HepG2 (cell line): ENCODE measurements around the gene CLIC6. TPM values are rescaled to one million over a fixed set of nuclear protein-coding genes. Genes with fewer than 3 reads are reported as not detected.

Source experiments
- ATAC-seq: fragments of 200-7000 bp; cut with Tn5 transposase; 3 replicates; pipeline ENCODE4 v1.9.1; 2020; ENCODE audit warnings: mild to moderate bottlenecking, moderate library complexity
- BruUV-seq: library from RNA; stranded (reverse); fragments of 400-500 nt; replicated peaks from 2 replicates; lab custom pipeline; 2021; lab: Mats Ljungman, UMichigan
- CTCF ChIA-PET: fragments of 300-600 bp; formaldehyde crosslinking; extraction: SDS; loops from one replicate; lab custom pipeline; 2021; ENCODE audit warnings: low total read pairs, inconsistent platforms, low intra/inter-chr PET ratio; lab: Yijun Ruan, JAX
- POLR2A ChIA-PET: fragments of 350-600 bp; sonication (Branson Sonifier 250); formaldehyde crosslinking; loops from one replicate; lab custom pipeline; 2020; ENCODE audit warnings: antibody characterized with exemption, inconsistent platforms; lab: Yijun Ruan, JAX
- DNase-seq: peaks from one replicate; pipeline ENCODE4 v3.0.0-alpha.2; 2015; ENCODE audit warnings: low spot score
- FAIRE-seq: peaks from 3 replicates; lab custom pipeline; 2011; peaks lifted over from hg19 to GRCh38; lab: Jason Lieb, UNC
- H2AFZ ChIP-seq: one replicate; pipeline ENCODE4 v1.6.1; 2011; ENCODE audit warnings: low read length, inconsistent platforms
- H3K27ac ChIP-seq: fragments of 300-600 bp; 3 replicates; pipeline ENCODE4 v1.8.0; 2011; ENCODE audit warnings: mixed run types, mild to moderate bottlenecking, mixed read lengths, low read length, inconsistent platforms; ENCODE audit not compliant: insufficient read depth; ENCODE audit errors: extremely low read length
- H3K27me3 ChIP-seq, 2 experiments: fragments of 200-600 bp in 1 of 2; 2 replicates in 1 of 2; 3 replicates in 1 of 2; pipeline versions ENCODE4 v1.6.0 to v1.8.0; 2011; ENCODE audit warnings: low read length in 2 of 2, mild to moderate bottlenecking in 2 of 2, moderate library complexity in 2 of 2, inconsistent platforms in 1 of 2; ENCODE audit not compliant: insufficient read depth in 2 of 2, control insufficient read depth in 1 of 2
- H3K36me3 ChIP-seq, 2 experiments: fragments of 200-600 bp in 1 of 2; replicated peaks in 1 of 2; 2 replicates in 1 of 2; 3 replicates in 1 of 2; pipeline versions ENCODE4 v1.5.1 to v1.8.0; 2011; ENCODE audit warnings: low read length in 2 of 2, inconsistent platforms in 1 of 2; ENCODE audit not compliant: insufficient read depth in 2 of 2, control insufficient read depth in 1 of 2
- H3K4me1 ChIP-seq: 2 replicates; pipeline ENCODE4 v1.5.1; 2012; ENCODE audit warnings: low read length, inconsistent platforms; ENCODE audit not compliant: insufficient read depth
- H3K4me2 ChIP-seq: 2 replicates; pipeline ENCODE4 v1.6.0; 2011; ENCODE audit warnings: low read depth, low read length, inconsistent platforms
- H3K4me3 ChIP-seq, 3 experiments: fragments of 200-600 bp in 1 of 3; sonication (generic), shearing (Covaris generic) in 1 of 3; replicated peaks in 1 of 3; 2 replicates each; pipeline ENCODE4 v1.5.1; 2011 to 2016; ENCODE audit warnings: low read length in 3 of 3, inconsistent platforms in 2 of 3, low read depth in 2 of 3, mild to moderate bottlenecking in 2 of 3, control low read depth in 1 of 3, mixed read lengths in 1 of 3; ENCODE audit not compliant: insufficient read depth in 1 of 3
- H3K79me2 ChIP-seq: one replicate; pipeline ENCODE4 v1.6.1; 2011; ENCODE audit warnings: low read length, inconsistent platforms; ENCODE audit not compliant: insufficient read depth
- H3K9ac ChIP-seq: 2 replicates; pipeline ENCODE4 v1.6.0; 2011; ENCODE audit warnings: mild to moderate bottlenecking, low read depth, low read length, inconsistent platforms; ENCODE audit not compliant: insufficient read depth
- H3K9me3 ChIP-seq: 2 replicates; pipeline ENCODE4 v1.5.1; 2012; ENCODE audit warnings: mild to moderate bottlenecking, low read length
- H4K20me1 ChIP-seq: 2 replicates; pipeline ENCODE4 v1.6.0; 2011; ENCODE audit warnings: inconsistent platforms, mild to moderate bottlenecking, low read length, moderate library complexity; ENCODE audit not compliant: insufficient read depth
- CBX1 ChIP-seq: IDR thresholded peaks from one replicate; pipeline ENCODE4 v1.6.1; 2016; ENCODE audit warnings: antibody characterized with exemption, low read depth
- HNRNPUL1 ChIP-seq: fragments of 200-400 bp; formaldehyde crosslinking; IDR thresholded peaks from 2 replicates; pipeline ENCODE4 v1.6.1; 2017; ENCODE audit warnings: low read depth, mild to moderate bottlenecking, low read length, moderate library complexity
- RFXAP ChIP-seq: sonication (generic); formaldehyde crosslinking; IDR thresholded peaks from 2 replicates; pipeline ENCODE4 v1.4.0; 2020; ENCODE audit warnings: missing genetic modification reagents, borderline replicate concordance
- SKI ChIP-seq: fragments of 450-650 bp; IDR thresholded peaks from one replicate; pipeline ENCODE4 v1.6.1; 2018; ENCODE audit warnings: mild to moderate bottlenecking; ENCODE audit not compliant: partially characterized antibody
- SMAD3 ChIP-seq: sonication (generic); formaldehyde crosslinking; IDR thresholded peaks from 2 replicates; pipeline ENCODE4 v1.4.0; 2020; ENCODE audit warnings: missing genetic modification reagents
- YY1 ChIP-seq: IDR thresholded peaks from 2 replicates; pipeline ENCODE4 v1.6.1; 2011; ENCODE audit warnings: low read length, low read depth, moderate library complexity, mild to moderate bottlenecking; ENCODE audit not compliant: insufficient read depth, insufficient replicate concordance
- ZMAT5 ChIP-seq: sonication (generic); formaldehyde crosslinking; IDR thresholded peaks from 2 replicates; pipeline ENCODE4 v1.5.0; 2020; ENCODE audit warnings: mild to moderate bottlenecking, low read depth, missing genetic modification reagents, borderline replicate concordance
- ZNF251 ChIP-seq: sonication (generic); formaldehyde crosslinking; IDR thresholded peaks from 2 replicates; pipeline ENCODE4 v1.9.0; 2021; ENCODE audit warnings: mild to moderate bottlenecking, missing genetic modification reagents
- ZNF260 ChIP-seq: sonication (generic); formaldehyde crosslinking; IDR thresholded peaks from 2 replicates; pipeline ENCODE4 v1.4.0; 2020; ENCODE audit warnings: missing genetic modification reagents, low read depth, mild to moderate bottlenecking, borderline replicate concordance
- ZNF280D ChIP-seq: sonication (generic); formaldehyde crosslinking; IDR thresholded peaks from 2 replicates; pipeline ENCODE4 v1.5.1; 2020; ENCODE audit warnings: mild to moderate bottlenecking, missing genetic modification reagents
- ZNF768 ChIP-seq: sonication (generic); formaldehyde crosslinking; IDR thresholded peaks from 2 replicates; pipeline ENCODE4 v1.4.0; 2020; ENCODE audit warnings: missing genetic modification reagents
- WGBS: methylation state at CpG from one replicate; pipeline ENCODE4 v1.1.6; 2017; ENCODE audit warnings: low lambda C conversion rate; 5-methylcytosine and 5-hydroxymethylcytosine counted together
- in situ Hi-C: cut with HindIII; loops from 2 replicates; pipeline ENCODE4 v1.10.0; 2017; ENCODE audit warnings: low pct_unique_long_range_greater_than_20kb; ENCODE audit not compliant: extremely low pct_ligation_motif_present
- intact Hi-C: fragments of 100-400 bp; cut with micrococcal nuclease; formaldehyde crosslinking; loops from one replicate; pipeline ENCODE4 v1.10.0; 2022; ENCODE audit not compliant: unreplicated experiment
- polyA plus RNA-seq, 8 experiments: library from polyadenylated mRNA; depleted of rRNA in 3 of 8; stranded (reverse) in 7 of 8; unstranded in 1 of 8; fragments of >200 nt; fragmentation: Illumina TruSeq in 4 of 8; extraction: Trizol in 4 of 8; gene quantifications; 2 replicates each; pipeline versions ENCODE4 v1.2.1 to v1.2.3, GENCODE V29; 2011 to 2016; ENCODE audit warnings: low read depth in 4 of 8, missing spikeins in 1 of 8, mixed read lengths in 1 of 8; ENCODE audit not compliant: insufficient read depth in 1 of 8
- total RNA-seq, 5 experiments: library from RNA; depleted of rRNA; stranded (reverse); fragments of >200 nt; fragmentation: Illumina TruSeq; extraction: Trizol; gene quantifications; 2 replicates each; pipeline ENCODE4 v1.2.3, GENCODE V29; 2016; ENCODE audit warnings: low read depth in 1 of 5
- TF ChIP-seq, protein P1 (sequence below): sonication (generic); formaldehyde crosslinking; IDR thresholded peaks from 2 replicates; pipeline ENCODE4 v1.4.0; 2020; ENCODE audit warnings: missing genetic modification reagents, mild to moderate bottlenecking, borderline replicate concordance

CLIC6 gene
- total and polyA plus RNA-seq, 2 of the 13 experiments (the other 11 are each of a cell fraction or from before 2014, with no cell fraction given), result not detected

GRCh38 chr21:34713621-34714020 is 44.8 kb downstream of the CLIC6 start:
- in situ Hi-C loops, result no loop called here
- FAIRE-seq, result no peak
- DNase-seq, result no peak
- no peak overlapping the region for H3K4me2 ChIP-seq
- ChIA-PET CTCF (no interaction called here), POLR2A (no interaction called here)
- no peaks in the 10 kb centered on the region for H3K36me3 ChIP-seq
- H3K9me3 ChIP-seq, result no peaks in the 10 kb centered on the region
- no peaks in the 10 kb centered on the region for H3K79me2 ChIP-seq
- no peaks in the 10 kb centered on the region for H3K4me1 ChIP-seq
- no peak overlapping the region for H3K9ac ChIP-seq
- intact Hi-C loops, result no loop called here
- H3K27ac ChIP-seq, result no peak overlapping the region
- no peak for ATAC-seq
- no TSS peak for BruUV-seq
- H3K4me3 ChIP-seq, result no peak overlapping the region
- TF ChIP-seq SMAD3 (CRISPR knock-in tag) (no peak), ZNF251 (no peak), YY1 (no peak), ZNF260 (CRISPR knock-in tag) (no peak), CBX1 (no peak), HNRNPUL1 (no peak), ZNF280D (CRISPR knock-in tag) (no peak), ZMAT5 (CRISPR knock-in tag) (no peak), SKI (no peak), RFXAP (CRISPR knock-in tag) (no peak), ZNF768 (CRISPR knock-in tag) (no peak)
- TF ChIP-seq, protein P1, sequence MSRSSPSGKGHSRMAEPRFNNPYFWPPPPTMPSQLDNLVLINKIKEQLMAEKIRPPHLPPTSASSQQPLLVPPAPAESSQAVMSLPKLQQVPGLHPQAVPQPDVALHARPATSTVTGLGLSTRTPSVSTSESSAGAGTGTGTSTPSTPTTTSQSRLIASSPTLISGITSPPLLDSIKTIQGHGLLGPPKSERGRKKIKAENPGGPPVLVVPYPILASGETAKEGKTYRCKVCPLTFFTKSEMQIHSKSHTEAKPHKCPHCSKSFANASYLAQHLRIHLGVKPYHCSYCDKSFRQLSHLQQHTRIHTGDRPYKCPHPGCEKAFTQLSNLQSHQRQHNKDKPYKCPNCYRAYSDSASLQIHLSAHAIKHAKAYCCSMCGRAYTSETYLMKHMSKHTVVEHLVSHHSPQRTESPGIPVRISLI (CRISPR knock-in tag), result no peak
- no peak overlapping the region for H2AFZ ChIP-seq
- WGBS, result 0% methylated on average over 1 of the region's 1 CpG
- no peaks in the 10 kb centered on the region for H4K20me1 ChIP-seq
- peaks cover 0 to 28% of the 10 kb centered on the region in 2 experiments; a peak in 2 of 5 replicates for H3K27me3 ChIP-seq
